Liver (tissue), 9 donors: Measurements from ENCODE around the gene TAAR1. TPM values are rescaled to one million over a fixed set of nuclear protein-coding genes. Genes with fewer than 3 reads are reported as not detected.
A peak's percentile ranks its signal among the peaks of the same experiment; 100 is the strongest.
"Not testable (repeated sequence)": the region's sequence is repeated elsewhere in the genome, so short reads cannot be mapped to it uniquely, and the experiment has no call there.

Source experiments
- DNase-seq: peaks from one replicate; pipeline ENCODE4 v3.0.0-alpha.2; 2017; ENCODE audit warnings: low spot score
- H3K27ac ChIP-seq, 2 donors: one replicate each; pipeline ENCODE4 v1.7.0; 2013; ENCODE audit warnings: inconsistent platforms in 2 of 2, low read length in 2 of 2, control low read depth in 1 of 2, low read depth in 1 of 2, mild to moderate bottlenecking in 1 of 2
- H3K27me3 ChIP-seq, 4 donors: one replicate each; pipeline versions ENCODE4 v1.6.1 to v1.7.0; 2013; ENCODE audit warnings: low read length in 3 of 4, inconsistent platforms in 1 of 4, mild to moderate bottlenecking in 1 of 4, moderate library complexity in 1 of 4; ENCODE audit not compliant: control insufficient read depth in 4 of 4, insufficient read depth in 4 of 4
- H3K36me3 ChIP-seq, 4 donors: one replicate each; pipeline versions ENCODE4 v1.6.1 to v1.7.0; 2013; ENCODE audit warnings: low read length in 3 of 4, mild to moderate bottlenecking in 3 of 4, low read depth in 1 of 4, moderate library complexity in 1 of 4; ENCODE audit not compliant: control insufficient read depth in 4 of 4, insufficient read depth in 3 of 4
- H3K4me1 ChIP-seq, 4 donors: one replicate each; pipeline versions ENCODE4 v1.6.1 to v1.7.0; 2013; ENCODE audit warnings: low read length in 3 of 4, mild to moderate bottlenecking in 3 of 4, moderate library complexity in 1 of 4; ENCODE audit not compliant: control insufficient read depth in 4 of 4, insufficient read depth in 4 of 4
- H3K4me3 ChIP-seq, 3 donors: one replicate each; pipeline versions ENCODE4 v1.6.1 to v1.7.0; 2013; ENCODE audit warnings: low read length in 3 of 3, control low read depth in 1 of 3, low read depth in 1 of 3, mild to moderate bottlenecking in 1 of 3
- H3K9ac ChIP-seq, 2 donors: one replicate each; pipeline ENCODE4 v1.7.0; 2013; ENCODE audit warnings: low read length in 2 of 2, mild to moderate bottlenecking in 2 of 2, moderate library complexity in 2 of 2, control low read depth in 1 of 2, low read depth in 1 of 2
- H3K9me3 ChIP-seq, 4 donors: one replicate each; pipeline versions ENCODE4 v1.6.1 to v1.7.0; 2013; ENCODE audit warnings: low read length in 3 of 4; ENCODE audit not compliant: control insufficient read depth in 4 of 4
- EGR1 ChIP-seq, 2 donors: IDR thresholded peaks; 2 replicates each; pipeline ENCODE4 v1.6.1; 2016 to 2018; ENCODE audit warnings: antibody characterized with exemption in 2 of 2, low read depth in 2 of 2
- FOXA2 ChIP-seq: IDR thresholded peaks from 2 replicates; pipeline ENCODE4 v1.6.1; 2016; ENCODE audit warnings: antibody characterized with exemption
- GABPA ChIP-seq, 2 donors: IDR thresholded peaks in 1 of 2; conservative IDR thresholded peaks in 1 of 2; 2 replicates each; pipeline ENCODE4 v1.6.1; 2016; ENCODE audit warnings: antibody characterized with exemption in 2 of 2, mild to moderate bottlenecking in 1 of 2, moderate library complexity in 1 of 2
- HNF4A ChIP-seq, 2 donors: conservative IDR thresholded peaks; 2 replicates each; pipeline ENCODE4 v1.6.1; 2016; ENCODE audit warnings: antibody characterized with exemption in 2 of 2, mild to moderate bottlenecking in 2 of 2
- HNF4G ChIP-seq: IDR thresholded peaks from 2 replicates; pipeline ENCODE4 v1.6.1; 2016; ENCODE audit warnings: antibody characterized with exemption
- JUND ChIP-seq, 2 donors: IDR thresholded peaks; 2 replicates each; pipeline ENCODE4 v1.6.1; 2016; ENCODE audit warnings: antibody characterized with exemption in 2 of 2
- NR2F2 ChIP-seq: IDR thresholded peaks from 2 replicates; pipeline ENCODE4 v1.6.1; 2016; ENCODE audit warnings: antibody characterized with exemption
- RAD21 ChIP-seq, 2 donors: IDR thresholded peaks; 2 replicates each; pipeline ENCODE4 v1.6.1; 2016; ENCODE audit warnings: antibody characterized with exemption in 2 of 2, mild to moderate bottlenecking in 2 of 2
- RXRA ChIP-seq, 2 donors: IDR thresholded peaks; 2 replicates each; pipeline ENCODE4 v1.6.1; 2017 to 2018; ENCODE audit warnings: antibody characterized with exemption in 2 of 2, mild to moderate bottlenecking in 1 of 2
- SP1 ChIP-seq: IDR thresholded peaks from 2 replicates; pipeline ENCODE4 v1.6.1; 2018; ENCODE audit warnings: antibody characterized with exemption, mild to moderate bottlenecking
- TAF1 ChIP-seq: conservative IDR thresholded peaks from 2 replicates; pipeline ENCODE4 v1.6.1; 2016; ENCODE audit warnings: antibody characterized with exemption, mild to moderate bottlenecking
- YY1 ChIP-seq: IDR thresholded peaks from 2 replicates; pipeline ENCODE4 v1.6.1; 2016; ENCODE audit warnings: antibody characterized with exemption, mild to moderate bottlenecking
- WGBS: extraction: QIAGEN DNeasy Blood & Tissue Kit; methylation state at CpG from one replicate; pipeline ENCODE4 v1.1.7; 2013; 5-methylcytosine and 5-hydroxymethylcytosine counted together
- polyA plus RNA-seq, 2 donors: library from polyadenylated mRNA; stranded (reverse) in 1 of 2; unstranded in 1 of 2; fragments of 200-250 nt in 1 of 2; fragments of >200 nt in 1 of 2; fragmentation: Nextera tagmentation in 1 of 2; extraction: Ambion mirVana in 1 of 2; gene quantifications; one replicate each; pipeline versions ENCODE4 v1.2.1 to v1.2.3, GENCODE V29; 2013 to 2015
- total RNA-seq, 2 donors: library from RNA; depleted of rRNA; stranded (reverse); fragments of >200 nt; gene quantifications; one replicate each; pipeline ENCODE4 v1.2.3, GENCODE V29; 2014
- TF ChIP-seq, protein P1 (sequence below): IDR thresholded peaks from 2 replicates; pipeline ENCODE4 v1.6.1; 2016; ENCODE audit warnings: antibody characterized with exemption
- donor health status: healthy.
- donor health status: healthy.
- donor health status: healthy.
- donor health status: healthy.
- donor health status: healthy.

TAAR1 gene
- total and polyA plus RNA-seq, 4 donors, result not detected

DNA sequence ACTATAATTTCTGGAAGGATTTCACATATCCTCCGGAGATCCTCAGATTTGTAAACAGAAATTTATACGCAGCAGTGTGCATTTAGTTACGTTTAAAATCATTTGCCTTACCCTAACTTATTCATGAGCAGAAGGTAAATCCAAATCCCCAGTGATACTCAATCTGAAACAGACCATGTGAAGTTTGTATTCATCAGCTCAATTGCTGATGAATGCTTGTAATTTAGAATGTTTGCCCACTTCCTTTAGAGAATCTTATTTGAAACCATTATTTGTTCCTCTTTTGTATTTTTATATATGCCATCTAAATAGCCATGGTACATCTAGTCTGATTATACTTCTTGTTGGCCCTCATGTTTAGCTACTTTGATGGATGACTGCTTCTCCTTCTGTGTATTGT, 15.4 kb downstream of the TAAR1 start:
- Histone ChIP-seq H3K9me3 (peaks cover 0 to 2% (median 0%) of the 10 kb centered on the region in 4 donors), H3K36me3 (no peaks in the 10 kb centered on the region), H3K4me1 (no peaks in the 10 kb centered on the region), H3K27ac (no peak overlapping the region), H3K4me3 (no peak overlapping the region), H3K9ac (no peak overlapping the region), H3K27me3 (no peaks in the 10 kb centered on the region)
- no peak for DNase-seq
- 90% methylated on average over 3 of the region's 3 CpGs for WGBS
- no peak for TF ChIP-seq YY1

GRCh38 chr6:132637135-132637534, 21.8 kb downstream of the TAAR1 start:
- DNase-seq, H3K9ac ChIP-seq, H3K4me1 ChIP-seq, H3K4me3 ChIP-seq, H3K27me3 ChIP-seq, H3K36me3 ChIP-seq, H3K27ac ChIP-seq, H3K9me3 ChIP-seq: not testable (repeated sequence)
- 93% methylated on average over 1 of the region's 1 CpG for WGBS

- H3K27me3 ChIP-seq, H3K9ac ChIP-seq, H3K4me1 ChIP-seq, H3K4me3 ChIP-seq, H3K9me3 ChIP-seq, DNase-seq, H3K27ac ChIP-seq, H3K36me3 ChIP-seq: not testable (repeated sequence)
- TF ChIP-seq FOXA2 (peak; percentile 23), SP1 (peak; percentile 33), RAD21 (IDR thresholded peaks at IDR 0.05) (peak in 1 of 2 donors; percentile 8), HNF4A (conservative IDR thresholded peaks at IDR 0.05) (peak; percentile 64 to 74), RXRA (IDR thresholded peaks at IDR 0.05) (peak in 1 of 2 donors; percentile 34)
- 51% methylated on average over 3 of the region's 3 CpGs for WGBS
Measured at GRCh38 chr6:132635906-132636305, 23.1 kb downstream of the TAAR1 start.

DNA sequence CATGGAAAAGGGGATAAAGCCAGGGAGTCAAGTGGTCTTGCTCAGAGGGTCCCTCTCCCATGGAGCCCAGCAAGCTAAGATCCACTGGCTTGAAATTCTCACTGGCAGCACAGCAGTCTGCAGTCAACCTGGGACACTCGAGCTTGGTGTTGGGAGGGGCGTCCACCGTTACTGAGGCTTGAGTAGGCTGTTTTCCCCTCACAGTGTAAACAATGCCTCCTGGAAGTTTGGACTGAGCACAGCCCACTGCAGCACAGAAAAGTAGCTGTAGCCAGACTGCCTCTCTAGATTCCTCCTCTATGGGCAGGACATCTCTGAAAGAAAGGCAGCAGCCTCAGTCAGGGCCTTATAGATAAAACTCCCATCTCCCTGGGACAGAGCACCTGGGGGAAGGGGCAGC, 23.7 kb downstream of the TAAR1 start:
- H3K9ac ChIP-seq, H3K4me1 ChIP-seq, DNase-seq: not testable (repeated sequence)

DNA sequence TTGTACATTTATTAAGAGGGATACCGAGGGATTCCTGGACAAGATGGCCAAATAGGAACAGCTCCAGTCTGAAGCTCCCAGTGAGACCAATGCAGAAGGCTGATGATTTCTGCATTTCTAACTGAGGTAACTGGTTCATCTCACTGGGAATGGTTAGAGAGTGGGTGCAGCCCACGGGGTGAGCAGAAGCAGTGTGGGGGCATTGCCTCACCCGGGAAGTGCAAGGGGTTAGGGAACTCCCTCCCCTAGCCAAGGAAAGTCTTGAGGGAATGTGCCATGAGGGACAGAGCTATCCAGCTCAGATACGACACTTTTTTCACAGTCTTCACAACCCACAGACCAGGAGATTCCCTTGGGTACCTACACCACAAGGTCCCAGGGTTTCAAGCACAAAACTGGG, 24.2 kb downstream of the TAAR1 start:
- TF ChIP-seq EGR1 (IDR thresholded peaks at IDR 0.05; ENCODE audit: low read depth in 2 of 2), result no peak
- no peak for TF ChIP-seq HNF4G
- TF ChIP-seq JUND (IDR thresholded peaks at IDR 0.05), result no peak
- TF ChIP-seq NR2F2, result no peak
- no peak for TF ChIP-seq HNF4A (conservative IDR thresholded peaks at IDR 0.05)
- no peak for TF ChIP-seq GABPA (IDR thresholded peaks at IDR 0.05 in 1 of 2, conservative IDR thresholded peaks at IDR 0.05 in 1 of 2)
- TF ChIP-seq RAD21 (IDR thresholded peaks at IDR 0.05), result no peak
- TF ChIP-seq, protein P1, sequence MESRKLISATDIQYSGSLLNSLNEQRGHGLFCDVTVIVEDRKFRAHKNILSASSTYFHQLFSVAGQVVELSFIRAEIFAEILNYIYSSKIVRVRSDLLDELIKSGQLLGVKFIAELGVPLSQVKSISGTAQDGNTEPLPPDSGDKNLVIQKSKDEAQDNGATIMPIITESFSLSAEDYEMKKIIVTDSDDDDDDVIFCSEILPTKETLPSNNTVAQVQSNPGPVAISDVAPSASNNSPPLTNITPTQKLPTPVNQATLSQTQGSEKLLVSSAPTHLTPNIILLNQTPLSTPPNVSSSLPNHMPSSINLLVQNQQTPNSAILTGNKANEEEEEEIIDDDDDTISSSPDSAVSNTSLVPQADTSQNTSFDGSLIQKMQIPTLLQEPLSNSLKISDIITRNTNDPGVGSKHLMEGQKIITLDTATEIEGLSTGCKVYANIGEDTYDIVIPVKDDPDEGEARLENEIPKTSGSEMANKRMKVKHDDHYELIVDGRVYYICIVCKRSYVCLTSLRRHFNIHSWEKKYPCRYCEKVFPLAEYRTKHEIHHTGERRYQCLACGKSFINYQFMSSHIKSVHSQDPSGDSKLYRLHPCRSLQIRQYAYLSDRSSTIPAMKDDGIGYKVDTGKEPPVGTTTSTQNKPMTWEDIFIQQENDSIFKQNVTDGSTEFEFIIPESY, result no peak
- TF ChIP-seq FOXA2, result no peak
- TF ChIP-seq YY1, result no peak
- no peak for TF ChIP-seq RXRA (IDR thresholded peaks at IDR 0.05)
- TF ChIP-seq SP1, result no peak
- TF ChIP-seq TAF1, result no peak
- no peak overlapping the region for H3K9ac ChIP-seq
- no peaks in the 10 kb centered on the region for H3K36me3 ChIP-seq
- DNase-seq, result no peak
- no peaks in the 10 kb centered on the region for H3K27me3 ChIP-seq
- H3K27ac ChIP-seq, result no peak overlapping the region
- H3K4me1 ChIP-seq, result peaks cover 0 to 4% (median under 1%) of the 10 kb centered on the region in 4 donors
- peaks cover 0 to 1% (median 0%) of the 10 kb centered on the region in 4 donors for H3K9me3 ChIP-seq
- no peak overlapping the region for H3K4me3 ChIP-seq
- WGBS, result 85% methylated on average over 4 of the region's 4 CpGs

More for the DNA sequence above, 23.7 kb downstream of the TAAR1 start:
- not testable (repeated sequence) for H3K27ac ChIP-seq, H3K36me3 ChIP-seq, H3K9me3 ChIP-seq, H3K27me3 ChIP-seq, H3K4me3 ChIP-seq
- WGBS, result 63% methylated on average over 3 of the region's 3 CpGs
